HEK293 (cell line): ENCODE measurements around the gene FGF10.

Source experiments
- CTCF ChIA-PET: fragments of 350-600 bp; formaldehyde crosslinking; extraction: SDS; loops from one replicate; lab custom pipeline; 2021; ENCODE audit warnings: antibody characterized with exemption; lab: Yijun Ruan, JAX
- POLR2A ChIA-PET: fragments of 300-600 bp; formaldehyde crosslinking; extraction: SDS; loops from one replicate; lab custom pipeline; 2020; ENCODE audit warnings: antibody characterized with exemption, inconsistent platforms; lab: Yijun Ruan, JAX
- H3K27ac ChIP-seq: fragments of 200-500 bp; sonication (Bioruptor generic); 2 replicates; pipeline ENCODE4 v1.5.1; 2014; ENCODE audit warnings: low read depth, low read length, control low read depth, inconsistent platforms; ENCODE audit errors: extremely low read depth
- H3K36me3 ChIP-seq, 2 experiments: fragments of 200-500 bp in 1 of 2; sonication (Bioruptor generic) in 1 of 2; 1 replicate in 1 of 2; 2 replicates in 1 of 2; pipeline ENCODE4 v1.5.1; 2014 to 2017; ENCODE audit warnings: inconsistent platforms in 2 of 2, low read length in 2 of 2; ENCODE audit not compliant: control insufficient read depth in 2 of 2, insufficient read depth in 1 of 2
- H3K4me1 ChIP-seq: fragments of 200-500 bp; sonication (Bioruptor generic); 2 replicates; pipeline ENCODE4 v1.5.1; 2014; ENCODE audit warnings: mild to moderate bottlenecking, low read length, inconsistent platforms; ENCODE audit not compliant: control insufficient read depth, insufficient read depth
- H3K4me3 ChIP-seq: 2 replicates; pipeline ENCODE4 v1.5.1; 2011; ENCODE audit warnings: low read depth, mild to moderate bottlenecking, control low read depth, low read length, moderate library complexity
- H3K9me3 ChIP-seq: fragments of 200-500 bp; sonication (Bioruptor generic); 2 replicates; pipeline ENCODE4 v1.5.1; 2014; ENCODE audit warnings: low read depth, low read length, inconsistent platforms; ENCODE audit not compliant: control insufficient read depth, insufficient read depth
- GLI4 ChIP-seq: fragments of 450-650 bp; formaldehyde crosslinking; IDR thresholded peaks from 2 replicates; pipeline ENCODE4 v1.5.1; 2016; ENCODE audit warnings: missing biosample characterization, missing genetic modification characterization
- GLIS2 ChIP-seq: fragments of 450-650 bp; formaldehyde crosslinking; IDR thresholded peaks from 2 replicates; pipeline ENCODE4 v1.5.1; 2016; ENCODE audit warnings: missing biosample characterization, missing genetic modification characterization
- IKZF3 ChIP-seq: fragments of 450-650 bp; IDR thresholded peaks from 2 replicates; pipeline ENCODE4 v1.5.0; 2018; ENCODE audit warnings: missing biosample characterization, mild to moderate bottlenecking, missing genetic modification characterization, moderate library complexity
- MEIS1 ChIP-seq: sonication (generic); formaldehyde crosslinking; IDR thresholded peaks from 2 replicates; pipeline ENCODE4 v1.8.1; 2022; ENCODE audit warnings: missing genetic modification reagents, mild to moderate bottlenecking, borderline replicate concordance
- MYNN ChIP-seq: fragments of 450-650 bp; formaldehyde crosslinking; IDR thresholded peaks from 2 replicates; pipeline ENCODE4 v1.5.1; 2016; ENCODE audit warnings: missing biosample characterization, missing genetic modification characterization, borderline replicate concordance
- ZBTB11 ChIP-seq: fragments of 450-650 bp; formaldehyde crosslinking; conservative IDR thresholded peaks from 2 replicates; pipeline ENCODE4 v1.5.1; 2016; ENCODE audit warnings: low read depth, missing biosample characterization, missing genetic modification characterization
- ZNF10 ChIP-seq: fragments of 450-650 bp; formaldehyde crosslinking; IDR thresholded peaks from 2 replicates; pipeline ENCODE4 v1.5.1; 2017; ENCODE audit warnings: missing biosample characterization, missing genetic modification characterization
- ZNF140 ChIP-seq: fragments of 450-650 bp; formaldehyde crosslinking; IDR thresholded peaks from 2 replicates; pipeline ENCODE4 v1.5.1; 2016; ENCODE audit warnings: missing biosample characterization, missing genetic modification characterization
- ZNF16 ChIP-seq: fragments of 450-650 bp; formaldehyde crosslinking; IDR thresholded peaks from 2 replicates; pipeline ENCODE4 v1.5.1; 2016; ENCODE audit warnings: low read depth, missing biosample characterization, missing genetic modification characterization
- ZNF239 ChIP-seq: fragments of 450-650 bp; formaldehyde crosslinking; IDR thresholded peaks from 2 replicates; pipeline ENCODE4 v1.5.1; 2016; ENCODE audit warnings: missing biosample characterization, missing genetic modification characterization
- ZNF274 ChIP-seq, 2 experiments: fragments of 200-500 bp in 1 of 2; fragments of 450-650 bp in 1 of 2; sonication (Bioruptor generic) in 1 of 2; formaldehyde crosslinking in 1 of 2; IDR thresholded peaks; 2 replicates each; pipeline versions ENCODE4 v1.5.1 to v1.6.1; 2014 to 2016; ENCODE audit warnings: borderline replicate concordance in 1 of 2, inconsistent platforms in 1 of 2, low read length in 1 of 2, missing biosample characterization in 1 of 2, missing genetic modification characterization in 1 of 2
- ZNF292 ChIP-seq: fragments of 450-650 bp; formaldehyde crosslinking; IDR thresholded peaks from 2 replicates; pipeline ENCODE4 v1.5.1; 2016; ENCODE audit warnings: low read depth, missing biosample characterization, missing genetic modification characterization, borderline replicate concordance
- ZNF324 ChIP-seq: fragments of 450-650 bp; formaldehyde crosslinking; IDR thresholded peaks from 2 replicates; pipeline ENCODE4 v1.5.1; 2016; ENCODE audit warnings: missing biosample characterization, missing genetic modification characterization
- ZNF350 ChIP-seq: fragments of 450-650 bp; formaldehyde crosslinking; IDR thresholded peaks from 2 replicates; pipeline ENCODE4 v1.5.0; 2017; ENCODE audit warnings: missing biosample characterization, mild to moderate bottlenecking, missing genetic modification characterization
- ZNF394 ChIP-seq: fragments of 450-650 bp; formaldehyde crosslinking; IDR thresholded peaks from 2 replicates; pipeline ENCODE4 v1.5.1; 2016; ENCODE audit warnings: missing biosample characterization, missing genetic modification characterization, mild to moderate bottlenecking, moderate library complexity, borderline replicate concordance
- ZNF514 ChIP-seq: fragments of 450-650 bp; formaldehyde crosslinking; IDR thresholded peaks from 2 replicates; pipeline ENCODE4 v1.5.1; 2016; ENCODE audit warnings: missing biosample characterization, missing genetic modification characterization
- ZNF596 ChIP-seq: fragments of 450-650 bp; IDR thresholded peaks from 2 replicates; pipeline ENCODE4 v1.5.0; 2018; ENCODE audit warnings: missing biosample characterization, mild to moderate bottlenecking, missing genetic modification characterization, moderate library complexity
- ZNF776 ChIP-seq: fragments of 450-650 bp; formaldehyde crosslinking; IDR thresholded peaks from 2 replicates; pipeline ENCODE4 v1.5.0; 2017; ENCODE audit warnings: missing biosample characterization, missing genetic modification characterization, borderline replicate concordance
- TF ChIP-seq, protein P1 (sequence below): fragments of 450-650 bp; formaldehyde crosslinking; IDR thresholded peaks from 2 replicates; pipeline ENCODE4 v1.5.1; 2016; ENCODE audit warnings: missing biosample characterization, missing genetic modification characterization
- TF ChIP-seq, protein P2 (sequence below): fragments of 450-650 bp; formaldehyde crosslinking; IDR thresholded peaks from 2 replicates; pipeline ENCODE4 v1.5.1; 2016; ENCODE audit warnings: missing biosample characterization, missing genetic modification characterization, borderline replicate concordance
- TF ChIP-seq, protein P3 (sequence below): fragments of 450-650 bp; IDR thresholded peaks from 2 replicates; pipeline ENCODE4 v1.5.1; 2018; ENCODE audit warnings: missing biosample characterization, mild to moderate bottlenecking, missing genetic modification characterization

Gene FGF10

DNA sequence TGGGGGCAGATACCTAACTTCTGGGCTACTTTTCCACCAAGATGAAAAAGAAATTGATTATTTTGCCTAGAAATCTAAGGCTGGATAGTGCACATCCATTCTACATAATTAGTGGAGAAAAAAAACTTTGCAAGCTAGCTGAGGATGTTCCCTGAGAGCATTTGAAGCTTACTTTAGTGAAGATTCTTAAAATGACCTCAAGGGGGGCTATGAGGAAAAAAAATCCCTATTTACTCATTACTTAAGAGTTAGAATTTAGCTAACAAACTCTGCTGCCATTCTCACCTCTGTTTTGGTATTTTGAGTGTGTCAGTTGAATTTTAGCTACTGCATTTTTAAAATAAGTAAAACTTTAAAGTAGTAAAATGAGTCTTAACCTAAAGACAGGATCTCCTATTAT lies 9.2 kb upstream of the FGF10 start:
- no peaks in the 10 kb centered on the region for H3K4me1 ChIP-seq
- no peak overlapping the region for H3K4me3 ChIP-seq
- no peaks in the 10 kb centered on the region for H3K9me3 ChIP-seq
- H3K36me3 ChIP-seq: no peaks in the 10 kb centered on the region
- H3K27ac ChIP-seq: no peak overlapping the region
- POLR2A ChIA-PET: no interaction called here
- TF ChIP-seq ZNF596 (tag by site-specific recombination) (no peak), ZNF274 (IDR thresholded peaks at IDR 0.05; ENCODE audit: low read length) (no peak), ZNF274 (tag by site-specific recombination; IDR thresholded peaks at IDR 0.05; ENCODE audit: borderline replicate concordance) (no peak), ZNF292 (no peak), MYNN (tag by site-specific recombination) (no peak), MEIS1 (CRISPR knock-in tag) (no peak)
- TF ChIP-seq, all 188 proteins: peak for 0
- CTCF ChIA-PET: interaction anchor here (0.6 kb wide), 1 partner anchor 253 kb away, joined by 4 read pairs; no protein-coding TSS in a partner anchor

- Histone ChIP-seq H3K9me3 (no peaks in the 10 kb centered on the region), H3K4me3 (no peak overlapping the region), H3K27ac (no peak overlapping the region), H3K4me1 (no peaks in the 10 kb centered on the region), H3K36me3 (no peaks in the 10 kb centered on the region)
- no peak for TF ChIP-seq ZNF274 (IDR thresholded peaks at IDR 0.05; ENCODE audit: low read length)
- TF ChIP-seq ZNF274 (tag by site-specific recombination; IDR thresholded peaks at IDR 0.05; ENCODE audit: borderline replicate concordance): no peak
- no peak for TF ChIP-seq ZNF10 (tag by site-specific recombination)
- no peak for TF ChIP-seq GLIS2
- no peak for TF ChIP-seq ZNF350
- TF ChIP-seq, protein P1, sequence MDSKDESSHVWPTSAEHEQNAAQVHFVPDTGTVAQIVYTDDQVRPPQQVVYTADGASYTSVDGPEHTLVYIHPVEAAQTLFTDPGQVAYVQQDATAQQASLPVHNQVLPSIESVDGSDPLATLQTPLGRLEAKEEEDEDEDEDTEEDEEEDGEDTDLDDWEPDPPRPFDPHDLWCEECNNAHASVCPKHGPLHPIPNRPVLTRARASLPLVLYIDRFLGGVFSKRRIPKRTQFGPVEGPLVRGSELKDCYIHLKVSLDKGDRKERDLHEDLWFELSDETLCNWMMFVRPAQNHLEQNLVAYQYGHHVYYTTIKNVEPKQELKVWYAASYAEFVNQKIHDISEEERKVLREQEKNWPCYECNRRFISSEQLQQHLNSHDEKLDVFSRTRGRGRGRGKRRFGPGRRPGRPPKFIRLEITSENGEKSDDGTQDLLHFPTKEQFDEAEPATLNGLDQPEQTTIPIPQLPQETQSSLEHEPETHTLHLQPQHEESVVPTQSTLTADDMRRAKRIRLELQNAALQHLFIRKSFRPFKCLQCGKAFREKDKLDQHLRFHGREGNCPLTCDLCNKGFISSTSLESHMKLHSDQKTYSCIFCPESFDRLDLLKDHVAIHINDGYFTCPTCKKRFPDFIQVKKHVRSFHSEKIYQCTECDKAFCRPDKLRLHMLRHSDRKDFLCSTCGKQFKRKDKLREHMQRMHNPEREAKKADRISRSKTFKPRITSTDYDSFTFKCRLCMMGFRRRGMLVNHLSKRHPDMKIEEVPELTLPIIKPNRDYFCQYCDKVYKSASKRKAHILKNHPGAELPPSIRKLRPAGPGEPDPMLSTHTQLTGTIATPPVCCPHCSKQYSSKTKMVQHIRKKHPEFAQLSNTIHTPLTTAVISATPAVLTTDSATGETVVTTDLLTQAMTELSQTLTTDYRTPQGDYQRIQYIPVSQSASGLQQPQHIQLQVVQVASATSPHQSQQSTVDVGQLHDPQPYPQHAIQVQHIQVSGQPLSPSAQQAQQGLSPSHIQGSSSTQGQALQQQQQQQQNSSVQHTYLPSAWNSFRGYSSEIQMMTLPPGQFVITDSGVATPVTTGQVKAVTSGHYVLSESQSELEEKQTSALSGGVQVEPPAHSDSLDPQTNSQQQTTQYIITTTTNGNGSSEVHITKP (tag by site-specific recombination): no peak
- POLR2A ChIA-PET: no interaction called here
- CTCF ChIA-PET: interaction anchor here (0.6 kb wide), 1 partner anchor 52 kb away, joined by 3 read pairs; no protein-coding TSS in a partner anchor
These were observed 7.1 kb upstream of the FGF10 start for GRCh38 chr5:44396312-44396711.

- POLR2A ChIA-PET: no interaction called here
- CTCF ChIA-PET: no interaction called here
- no peak overlapping the region for H3K27ac ChIP-seq
- H3K4me1 ChIP-seq: no peaks in the 10 kb centered on the region
- H3K4me3 ChIP-seq: no peak overlapping the region
- no peaks in the 10 kb centered on the region for H3K9me3 ChIP-seq
- no peaks in the 10 kb centered on the region for H3K36me3 ChIP-seq
- TF ChIP-seq ZNF16 (tag by site-specific recombination): no peak
- TF ChIP-seq ZNF394: no peak
- no peak for TF ChIP-seq ZNF140 (tag by site-specific recombination)
- no peak for TF ChIP-seq IKZF3
- TF ChIP-seq ZNF776: no peak
- no peak for TF ChIP-seq GLI4 (tag by site-specific recombination)
- TF ChIP-seq, protein P2, sequence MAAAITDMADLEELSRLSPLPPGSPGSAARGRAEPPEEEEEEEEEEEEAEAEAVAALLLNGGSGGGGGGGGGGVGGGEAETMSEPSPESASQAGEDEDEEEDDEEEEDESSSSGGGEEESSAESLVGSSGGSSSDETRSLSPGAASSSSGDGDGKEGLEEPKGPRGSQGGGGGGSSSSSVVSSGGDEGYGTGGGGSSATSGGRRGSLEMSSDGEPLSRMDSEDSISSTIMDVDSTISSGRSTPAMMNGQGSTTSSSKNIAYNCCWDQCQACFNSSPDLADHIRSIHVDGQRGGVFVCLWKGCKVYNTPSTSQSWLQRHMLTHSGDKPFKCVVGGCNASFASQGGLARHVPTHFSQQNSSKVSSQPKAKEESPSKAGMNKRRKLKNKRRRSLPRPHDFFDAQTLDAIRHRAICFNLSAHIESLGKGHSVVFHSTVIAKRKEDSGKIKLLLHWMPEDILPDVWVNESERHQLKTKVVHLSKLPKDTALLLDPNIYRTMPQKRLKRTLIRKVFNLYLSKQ (tag by site-specific recombination): no peak
- TF ChIP-seq ZBTB11: no peak
- TF ChIP-seq ZNF324 (tag by site-specific recombination): no peak
- TF ChIP-seq ZNF514 (tag by site-specific recombination): no peak
- TF ChIP-seq, protein P3, sequence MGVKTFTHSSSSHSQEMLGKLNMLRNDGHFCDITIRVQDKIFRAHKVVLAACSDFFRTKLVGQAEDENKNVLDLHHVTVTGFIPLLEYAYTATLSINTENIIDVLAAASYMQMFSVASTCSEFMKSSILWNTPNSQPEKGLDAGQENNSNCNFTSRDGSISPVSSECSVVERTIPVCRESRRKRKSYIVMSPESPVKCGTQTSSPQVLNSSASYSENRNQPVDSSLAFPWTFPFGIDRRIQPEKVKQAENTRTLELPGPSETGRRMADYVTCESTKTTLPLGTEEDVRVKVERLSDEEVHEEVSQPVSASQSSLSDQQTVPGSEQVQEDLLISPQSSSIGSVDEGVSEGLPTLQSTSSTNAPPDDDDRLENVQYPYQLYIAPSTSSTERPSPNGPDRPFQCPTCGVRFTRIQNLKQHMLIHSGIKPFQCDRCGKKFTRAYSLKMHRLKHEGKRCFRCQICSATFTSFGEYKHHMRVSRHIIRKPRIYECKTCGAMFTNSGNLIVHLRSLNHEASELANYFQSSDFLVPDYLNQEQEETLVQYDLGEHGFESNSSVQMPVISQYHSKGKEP (tag by site-specific recombination): no peak
- TF ChIP-seq ZNF239 (tag by site-specific recombination): no peak
These were observed 1.1 kb upstream of the FGF10 start for GRCh38 chr5:44390351-44390750.
